ENCODE measurements around the gene UNC13D. TPM values are rescaled to one million over a fixed set of nuclear protein-coding genes. Genes with fewer than 3 reads are reported as not detected.

UNC13D gene
- total RNA-seq, 1 experiment from 2014 or later = 9.0 TPM

- Mint-ChIP-seq H3K9me3 (ENCODE audit: unreplicated experiment) (no peaks in the 10 kb centered on the region), H3K4me1 (ENCODE audit: low read depth, unreplicated experiment) (peaks cover 11% of the 10 kb centered on the region), H3K27me3 (ENCODE audit: insufficient read depth, unreplicated experiment) (no peaks in the 10 kb centered on the region), H3K4me3 (ENCODE audit: unreplicated experiment) (no peak overlapping the region), H3K36me3 (ENCODE audit: insufficient read depth, unreplicated experiment) (peaks cover 16% of the 10 kb centered on the region), H3K27ac (ENCODE audit: unreplicated experiment) (no peak overlapping the region)
- no peak overlapping the region for H3K4me3 ChIP-seq (ENCODE audit: low read depth, low read length)
- TF ChIP-seq, protein P1, sequence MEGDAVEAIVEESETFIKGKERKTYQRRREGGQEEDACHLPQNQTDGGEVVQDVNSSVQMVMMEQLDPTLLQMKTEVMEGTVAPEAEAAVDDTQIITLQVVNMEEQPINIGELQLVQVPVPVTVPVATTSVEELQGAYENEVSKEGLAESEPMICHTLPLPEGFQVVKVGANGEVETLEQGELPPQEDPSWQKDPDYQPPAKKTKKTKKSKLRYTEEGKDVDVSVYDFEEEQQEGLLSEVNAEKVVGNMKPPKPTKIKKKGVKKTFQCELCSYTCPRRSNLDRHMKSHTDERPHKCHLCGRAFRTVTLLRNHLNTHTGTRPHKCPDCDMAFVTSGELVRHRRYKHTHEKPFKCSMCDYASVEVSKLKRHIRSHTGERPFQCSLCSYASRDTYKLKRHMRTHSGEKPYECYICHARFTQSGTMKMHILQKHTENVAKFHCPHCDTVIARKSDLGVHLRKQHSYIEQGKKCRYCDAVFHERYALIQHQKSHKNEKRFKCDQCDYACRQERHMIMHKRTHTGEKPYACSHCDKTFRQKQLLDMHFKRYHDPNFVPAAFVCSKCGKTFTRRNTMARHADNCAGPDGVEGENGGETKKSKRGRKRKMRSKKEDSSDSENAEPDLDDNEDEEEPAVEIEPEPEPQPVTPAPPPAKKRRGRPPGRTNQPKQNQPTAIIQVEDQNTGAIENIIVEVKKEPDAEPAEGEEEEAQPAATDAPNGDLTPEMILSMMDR (IDR thresholded peaks at IDR 0.05; ENCODE audit: insufficient read depth in 1 of 2, low read depth in 1 of 2, low read length in 1 of 2, severe bottlenecking in 1 of 2, unreplicated experiment in 1 of 2) = no peak
- no peaks in the 10 kb centered on the region for H3K36me3 ChIP-seq (ENCODE audit: control insufficient read depth, insufficient read depth, low read length)
- BruUV-seq (replicated peaks) = no TSS peak
- POLR2A ChIA-PET = no interaction called here
- DNase-seq = no peak
- H3K9me3 ChIP-seq = no peaks in the 10 kb centered on the region
- 0 out of 2 replicates have a peak, but pooled peaks cover 4% of the 10 kb centered on the region for H3K4me1 ChIP-seq
- CTCF ChIA-PET = interaction anchor here (0.7 to 0.8 kb wide), 2 partner anchors 22 to 295 kb away, joined by 4 to 6 read pairs; partner anchors contain the start of gene WBP2
- no peaks in the 10 kb centered on the region for H3K27me3 ChIP-seq (replicated peaks; ENCODE audit: control insufficient read depth, insufficient read depth, low read length)
- intact Hi-C loops (cut with micrococcal nuclease; ENCODE audit: unreplicated experiment) = no loop called here
Measured at GRCh38 chr17:75832652-75833400, 11.4 kb downstream of the UNC13D start.

- Histone ChIP-seq H3K36me3 (ENCODE audit: control insufficient read depth, insufficient read depth, low read length) (no peaks in the 10 kb centered on the region), H3K9me3 (no peaks in the 10 kb centered on the region), H3K4me1 (0 out of 2 replicates have a peak, but pooled peaks cover 4% of the 10 kb centered on the region), H3K4me3 (ENCODE audit: low read depth, low read length) (no peak overlapping the region), H3K27me3 (replicated peaks; ENCODE audit: control insufficient read depth, insufficient read depth, low read length) (no peaks in the 10 kb centered on the region)
- ChIA-PET CTCF (no interaction called here), POLR2A (no interaction called here)
- TF ChIP-seq, protein P1 (IDR thresholded peaks at IDR 0.05; ENCODE audit: insufficient read depth in 1 of 2, low read depth in 1 of 2, low read length in 1 of 2, severe bottlenecking in 1 of 2, unreplicated experiment in 1 of 2) = no peak
- H3K4me1 Mint-ChIP-seq (ENCODE audit: low read depth, unreplicated experiment) = peaks cover 11% of the 10 kb centered on the region
- no peak overlapping the region for H3K27ac Mint-ChIP-seq (ENCODE audit: unreplicated experiment)
- H3K36me3 Mint-ChIP-seq (ENCODE audit: insufficient read depth, unreplicated experiment) = peaks cover 21% of the 10 kb centered on the region
- BruUV-seq (replicated peaks) = no TSS peak
- H3K4me3 Mint-ChIP-seq (ENCODE audit: unreplicated experiment) = no peak overlapping the region
- H3K27me3 Mint-ChIP-seq (ENCODE audit: insufficient read depth, unreplicated experiment) = no peaks in the 10 kb centered on the region
- no peak for DNase-seq
- H3K9me3 Mint-ChIP-seq (ENCODE audit: unreplicated experiment) = no peaks in the 10 kb centered on the region
- intact Hi-C loops (cut with micrococcal nuclease; ENCODE audit: unreplicated experiment) = no loop called here
Measured at GRCh38 chr17:75832164-75832651, 12.0 kb downstream of the UNC13D start.

GRCh38 chr17:75831032-75831571, 13.1 kb downstream of the UNC13D start:
- Histone ChIP-seq H3K9me3 (no peaks in the 10 kb centered on the region), H3K27me3 (replicated peaks; ENCODE audit: control insufficient read depth, insufficient read depth, low read length) (no peaks in the 10 kb centered on the region), H3K4me1 (peaks cover 4% of the 10 kb centered on the region; the same call in 1 of the 2 replicates), H3K36me3 (ENCODE audit: control insufficient read depth, insufficient read depth, low read length) (no peaks in the 10 kb centered on the region), H3K4me3 (ENCODE audit: low read depth, low read length) (no peak overlapping the region)
- H3K27ac Mint-ChIP-seq (ENCODE audit: unreplicated experiment) = no peak overlapping the region
- TF ChIP-seq, protein P1 (IDR thresholded peaks at IDR 0.05; ENCODE audit: insufficient read depth in 1 of 2, low read depth in 1 of 2, low read length in 1 of 2, severe bottlenecking in 1 of 2, unreplicated experiment in 1 of 2) = no peak
- intact Hi-C loops (cut with micrococcal nuclease; ENCODE audit: unreplicated experiment) = no loop called here
- H3K9me3 Mint-ChIP-seq (ENCODE audit: unreplicated experiment) = no peaks in the 10 kb centered on the region
- CTCF ChIA-PET = interaction anchor here (0.5 to 1.9 kb wide), 4 partner anchors 8 to 26 kb away, joined by 3 to 11 read pairs (median 6); partner anchors contain the start of gene WBP2
- no peak overlapping the region for H3K4me3 Mint-ChIP-seq (ENCODE audit: unreplicated experiment)
- no TSS peak for BruUV-seq (replicated peaks)
- H3K27me3 Mint-ChIP-seq (ENCODE audit: insufficient read depth, unreplicated experiment) = no peaks in the 10 kb centered on the region
- peaks cover 11% of the 10 kb centered on the region for H3K4me1 Mint-ChIP-seq (ENCODE audit: low read depth, unreplicated experiment)
- POLR2A ChIA-PET = no interaction called here
- no peak for DNase-seq
- peaks cover 21% of the 10 kb centered on the region for H3K36me3 Mint-ChIP-seq (ENCODE audit: insufficient read depth, unreplicated experiment)
